ENCODE data around the gene CTDP1. TPM values are rescaled to one million over a fixed set of nuclear protein-coding genes. Genes with fewer than 3 reads are reported as not detected.

CTDP1 gene
- total and polyA plus RNA-seq, 2 experiments from 2014 or later: 23.3 to 30.2 TPM

GRCh38 chr18:79723628-79724027 lies 44.0 kb downstream of the CTDP1 start:
- no peaks in the 10 kb centered on the region for H3K4me1 ChIP-seq (ENCODE audit: low read depth)
- DNase-seq (ENCODE audit: low read depth in 1 of 2, low spot score in 1 of 2): no peak
- H3K36me3 ChIP-seq: peaks cover 6% of the 10 kb centered on the region
- H3K27ac ChIP-seq: no peak overlapping the region
- TF ChIP-seq, protein P1, sequence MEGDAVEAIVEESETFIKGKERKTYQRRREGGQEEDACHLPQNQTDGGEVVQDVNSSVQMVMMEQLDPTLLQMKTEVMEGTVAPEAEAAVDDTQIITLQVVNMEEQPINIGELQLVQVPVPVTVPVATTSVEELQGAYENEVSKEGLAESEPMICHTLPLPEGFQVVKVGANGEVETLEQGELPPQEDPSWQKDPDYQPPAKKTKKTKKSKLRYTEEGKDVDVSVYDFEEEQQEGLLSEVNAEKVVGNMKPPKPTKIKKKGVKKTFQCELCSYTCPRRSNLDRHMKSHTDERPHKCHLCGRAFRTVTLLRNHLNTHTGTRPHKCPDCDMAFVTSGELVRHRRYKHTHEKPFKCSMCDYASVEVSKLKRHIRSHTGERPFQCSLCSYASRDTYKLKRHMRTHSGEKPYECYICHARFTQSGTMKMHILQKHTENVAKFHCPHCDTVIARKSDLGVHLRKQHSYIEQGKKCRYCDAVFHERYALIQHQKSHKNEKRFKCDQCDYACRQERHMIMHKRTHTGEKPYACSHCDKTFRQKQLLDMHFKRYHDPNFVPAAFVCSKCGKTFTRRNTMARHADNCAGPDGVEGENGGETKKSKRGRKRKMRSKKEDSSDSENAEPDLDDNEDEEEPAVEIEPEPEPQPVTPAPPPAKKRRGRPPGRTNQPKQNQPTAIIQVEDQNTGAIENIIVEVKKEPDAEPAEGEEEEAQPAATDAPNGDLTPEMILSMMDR (IDR thresholded peaks at IDR 0.05; ENCODE audit: low read depth, low read length): no peak
- H3K9me3 ChIP-seq (ENCODE audit: low read depth): no peaks in the 10 kb centered on the region
- no peaks in the 10 kb centered on the region for H3K27me3 ChIP-seq
- H3K4me3 ChIP-seq: no peak overlapping the region

DNA sequence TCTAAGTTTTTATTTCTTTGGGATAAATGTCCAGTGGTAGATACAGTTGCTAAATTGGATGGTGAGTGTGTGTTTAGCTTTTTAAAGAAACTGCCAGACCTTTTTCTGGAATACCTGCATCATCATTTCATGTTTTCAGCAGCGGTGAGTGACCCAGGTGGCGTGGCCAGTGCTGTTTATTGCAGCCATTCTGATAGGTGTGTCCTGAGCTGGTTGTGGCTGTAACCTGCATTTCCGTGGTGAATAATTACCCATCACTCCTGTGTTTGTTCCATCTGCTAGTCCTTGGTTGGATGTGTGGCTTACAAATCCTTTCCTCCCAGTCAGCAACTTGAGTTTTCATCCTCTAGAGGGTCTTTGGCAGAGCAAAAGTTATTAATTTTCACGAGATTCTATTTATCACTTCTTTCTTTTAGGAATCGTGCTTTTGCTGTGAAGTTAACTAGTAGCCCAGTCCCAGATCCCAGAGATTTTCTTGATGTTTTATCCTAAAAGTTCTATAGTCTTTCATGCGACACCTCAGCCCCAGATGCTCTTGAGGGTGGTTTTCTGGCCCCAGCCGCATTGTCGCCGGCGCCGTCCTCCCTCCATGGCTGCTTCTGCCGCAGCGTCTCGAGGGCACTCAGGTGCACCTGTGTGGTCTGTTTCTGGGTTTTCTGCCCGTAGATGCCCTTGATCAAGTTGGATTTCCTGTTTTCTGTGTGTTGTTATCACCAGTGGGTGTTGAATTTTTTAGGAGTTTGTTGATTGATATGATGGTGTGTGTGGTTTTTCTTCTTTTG lies 44.9 kb downstream of the CTDP1 start:
- peaks cover 12% of the 10 kb centered on the region for H3K36me3 ChIP-seq
- DNase-seq (ENCODE audit: low read depth in 1 of 2, low spot score in 1 of 2): no peak
- H3K4me1 ChIP-seq (ENCODE audit: low read depth): no peaks in the 10 kb centered on the region
- H3K27ac ChIP-seq: no peak overlapping the region
- H3K9me3 ChIP-seq (ENCODE audit: low read depth): no peaks in the 10 kb centered on the region
- no peaks in the 10 kb centered on the region for H3K27me3 ChIP-seq
- no peak overlapping the region for H3K4me3 ChIP-seq
- TF ChIP-seq, protein P1 (IDR thresholded peaks at IDR 0.05; ENCODE audit: low read depth, low read length): no peak

DNA sequence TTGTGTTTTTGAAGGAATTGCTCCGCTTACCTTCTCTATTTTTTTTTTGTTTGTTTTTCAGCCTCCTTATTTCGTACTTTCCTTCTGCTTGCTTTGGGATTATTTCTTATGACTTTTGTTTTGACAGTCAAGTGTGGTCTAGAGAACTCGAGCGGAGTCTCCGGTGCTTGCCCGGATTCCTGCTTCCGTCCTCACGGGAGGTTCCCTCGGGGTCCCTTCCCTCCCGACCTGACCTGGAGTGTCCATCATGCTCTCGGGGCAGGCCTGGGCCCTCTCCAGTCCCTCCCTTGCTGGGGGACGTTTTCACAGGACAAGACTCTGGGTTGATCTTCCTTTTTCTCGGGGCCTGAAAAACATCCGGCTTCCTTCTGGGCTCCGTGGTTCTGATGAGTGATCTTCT lies 45.9 kb downstream of the CTDP1 start:
- Histone ChIP-seq H3K4me1 (ENCODE audit: low read depth) (no peaks in the 10 kb centered on the region), H3K9me3 (ENCODE audit: low read depth) (no peaks in the 10 kb centered on the region), H3K36me3 (peaks cover 12% of the 10 kb centered on the region), H3K27ac (no peak overlapping the region), H3K27me3 (no peaks in the 10 kb centered on the region), H3K4me3 (no peak overlapping the region)
- TF ChIP-seq, protein P1 (IDR thresholded peaks at IDR 0.05; ENCODE audit: low read depth, low read length): no peak
- no peak for DNase-seq (ENCODE audit: low read depth in 1 of 2, low spot score in 1 of 2)

DNA sequence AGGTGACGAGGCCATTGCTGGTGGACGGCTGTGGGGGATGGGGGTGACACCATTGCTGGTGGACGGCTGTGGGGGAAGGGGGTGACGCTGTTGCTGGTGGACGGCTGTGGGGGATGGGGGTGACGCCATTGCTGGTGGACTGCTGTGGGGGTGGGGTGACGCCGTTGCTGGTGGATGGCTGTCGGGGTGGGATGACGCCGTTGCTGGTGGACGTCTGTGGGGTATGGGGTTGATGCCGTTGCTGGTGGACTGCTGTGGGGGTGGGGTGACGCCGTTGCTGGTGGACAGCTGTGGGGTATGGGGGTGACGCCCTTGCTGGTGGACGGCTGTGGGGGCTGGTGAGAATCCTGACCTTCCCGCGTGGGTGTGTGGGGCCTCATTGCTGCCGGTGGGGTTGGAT lies 47.1 kb downstream of the CTDP1 start:
- H3K9me3 ChIP-seq (ENCODE audit: low read depth): no peaks in the 10 kb centered on the region
- no peak overlapping the region for H3K27ac ChIP-seq
- TF ChIP-seq, protein P1 (IDR thresholded peaks at IDR 0.05; ENCODE audit: low read depth, low read length): no peak
- no peaks in the 10 kb centered on the region for H3K4me1 ChIP-seq (ENCODE audit: low read depth)
- H3K27me3 ChIP-seq: no peaks in the 10 kb centered on the region
- DNase-seq (ENCODE audit: low read depth in 1 of 2, low spot score in 1 of 2): no peak
- peaks cover 12% of the 10 kb centered on the region for H3K36me3 ChIP-seq
- no peak overlapping the region for H3K4me3 ChIP-seq

- TF ChIP-seq, protein P1 (IDR thresholded peaks at IDR 0.05; ENCODE audit: low read depth, low read length): no peak
- H3K27ac ChIP-seq: no peak overlapping the region
- H3K36me3 ChIP-seq: peaks cover 9% of the 10 kb centered on the region
- no peaks in the 10 kb centered on the region for H3K4me1 ChIP-seq (ENCODE audit: low read depth)
- DNase-seq (ENCODE audit: low read depth in 1 of 2, low spot score in 1 of 2): no peak
- no peaks in the 10 kb centered on the region for H3K9me3 ChIP-seq (ENCODE audit: low read depth)
- H3K4me3 ChIP-seq: no peak overlapping the region
- H3K27me3 ChIP-seq: no peaks in the 10 kb centered on the region
Observed at GRCh38 chr18:79727211-79727610, 47.6 kb downstream of the CTDP1 start.
